Activated CD4-positive, alpha-beta memory T cell treated with anti-CD3 and anti-CD28 coated beads, Interleukin-2, amount 10 ng/mL, durations not matched to agents 7 days and 5 days (primary cell): ENCODE data around the gene KCNH1. TPM values are rescaled to one million over a fixed set of nuclear protein-coding genes. Genes with fewer than 3 reads are reported as not detected.

Experiments used
- CTCF ChIA-PET: fragments of 350-600 bp; sonication (Branson Sonifier 250); formaldehyde crosslinking; loops from one replicate; lab custom pipeline; 2021; ENCODE audit warnings: antibody characterized with exemption, inconsistent platforms; lab: Charles Lee
- POLR2A ChIA-PET: fragments of 350-600 bp; sonication (Branson Sonifier 250); formaldehyde crosslinking; loops from one replicate; lab custom pipeline; 2021; ENCODE audit warnings: antibody characterized with exemption; lab: Charles Lee
- DNase-seq: peaks from one replicate; pipeline ENCODE4 v3.0.0-alpha.2; 2020
- H3K27ac Mint-ChIP-seq: one replicate; pipeline ENCODE4 v1.8.0; 2021; ENCODE audit warnings: mild to moderate bottlenecking, mixed read lengths
- H3K27me3 Mint-ChIP-seq: one replicate; pipeline ENCODE4 v1.8.0; 2021; ENCODE audit warnings: mixed read lengths
- H3K36me3 Mint-ChIP-seq: one replicate; pipeline ENCODE4 v1.8.0; 2021; ENCODE audit warnings: low read depth, mixed read lengths
- H3K4me1 Mint-ChIP-seq: one replicate; pipeline ENCODE4 v1.8.0; 2021; ENCODE audit warnings: mixed read lengths
- H3K4me3 Mint-ChIP-seq: one replicate; pipeline ENCODE4 v1.8.0; 2021; ENCODE audit warnings: mild to moderate bottlenecking, mixed read lengths
- H3K9me3 Mint-ChIP-seq: one replicate; pipeline ENCODE4 v1.8.0; 2021; ENCODE audit warnings: mixed read lengths
- total RNA-seq, 2 experiments: library from RNA; stranded (reverse); gene quantifications; one replicate each; pipeline ENCODE4 v1.2.3, GENCODE V29; 2021

KCNH1 gene
- total RNA-seq, 2 experiments from 2014 or later, result not detected

- CTCF ChIA-PET, result no interaction called here
- no peak overlapping the region for H3K27ac Mint-ChIP-seq
- DNase-seq, result no peak
- H3K27me3 Mint-ChIP-seq, result peaks cover 5% of the 10 kb centered on the region
- POLR2A ChIA-PET, result no interaction called here
- H3K4me1 Mint-ChIP-seq, result no peaks in the 10 kb centered on the region
- no peak overlapping the region for H3K4me3 Mint-ChIP-seq
- H3K36me3 Mint-ChIP-seq, result no peaks in the 10 kb centered on the region
- no peaks in the 10 kb centered on the region for H3K9me3 Mint-ChIP-seq
These were observed 228.5 kb downstream of the KCNH1 start for GRCh38 chr1:210905365-210905904.

GRCh38 chr1:210901981-210902770 is 231.8 kb downstream of the KCNH1 start:
- CTCF ChIA-PET, result no interaction called here

GRCh38 chr1:210900820-210901219 is 233.1 kb downstream of the KCNH1 start:
- Mint-ChIP-seq H3K4me1 (no peaks in the 10 kb centered on the region), H3K9me3 (no peaks in the 10 kb centered on the region), H3K27ac (no peak overlapping the region), H3K4me3 (no peak overlapping the region), H3K36me3 (no peaks in the 10 kb centered on the region), H3K27me3 (peaks cover 5% of the 10 kb centered on the region)
- no peak for DNase-seq
- ChIA-PET CTCF (no interaction called here), POLR2A (no interaction called here)

More at GRCh38 chr1:210901981-210902770, 231.8 kb downstream of the KCNH1 start:
- H3K9me3 Mint-ChIP-seq, result no peaks in the 10 kb centered on the region
- no peak for DNase-seq
- H3K27ac Mint-ChIP-seq, result no peak overlapping the region
- H3K36me3 Mint-ChIP-seq, result no peaks in the 10 kb centered on the region
- H3K27me3 Mint-ChIP-seq, result peaks cover 9% of the 10 kb centered on the region
- POLR2A ChIA-PET, result no interaction called here
- H3K4me3 Mint-ChIP-seq, result no peak overlapping the region
- H3K4me1 Mint-ChIP-seq, result no peaks in the 10 kb centered on the region

- no peaks in the 10 kb centered on the region for H3K9me3 Mint-ChIP-seq
- no peak for DNase-seq
- H3K27ac Mint-ChIP-seq, result no peak overlapping the region
- no peak overlapping the region for H3K4me3 Mint-ChIP-seq
- H3K4me1 Mint-ChIP-seq, result no peaks in the 10 kb centered on the region
- peaks cover 5% of the 10 kb centered on the region for H3K27me3 Mint-ChIP-seq
- POLR2A ChIA-PET, result no interaction called here
- CTCF ChIA-PET, result no interaction called here
- no peaks in the 10 kb centered on the region for H3K36me3 Mint-ChIP-seq
These were observed 233.9 kb downstream of the KCNH1 start for GRCh38 chr1:210900079-210900478.

- H3K4me1 Mint-ChIP-seq, result no peaks in the 10 kb centered on the region
- no peak for DNase-seq
- no peaks in the 10 kb centered on the region for H3K9me3 Mint-ChIP-seq
- ChIA-PET POLR2A (no interaction called here), CTCF (no interaction called here)
- no peak overlapping the region for H3K4me3 Mint-ChIP-seq
- no peaks in the 10 kb centered on the region for H3K36me3 Mint-ChIP-seq
- H3K27me3 Mint-ChIP-seq, result peaks cover 5% of the 10 kb centered on the region
- no peak overlapping the region for H3K27ac Mint-ChIP-seq
These were observed 234.3 kb downstream of the KCNH1 start for GRCh38 chr1:210899676-210900075.

- no peaks in the 10 kb centered on the region for H3K9me3 Mint-ChIP-seq
- H3K27me3 Mint-ChIP-seq, result peaks cover 5% of the 10 kb centered on the region
- no peak for DNase-seq
- no peaks in the 10 kb centered on the region for H3K36me3 Mint-ChIP-seq
- H3K4me1 Mint-ChIP-seq, result no peaks in the 10 kb centered on the region
- CTCF ChIA-PET, result no interaction called here
- no peak overlapping the region for H3K4me3 Mint-ChIP-seq
- POLR2A ChIA-PET, result no interaction called here
- no peak overlapping the region for H3K27ac Mint-ChIP-seq
These were observed 235.5 kb downstream of the KCNH1 start for GRCh38 chr1:210898473-210898872.

GRCh38 chr1:210883821-210884220 is 250.1 kb downstream of the KCNH1 start:
- no peak for DNase-seq
- POLR2A ChIA-PET, result no interaction called here
- Mint-ChIP-seq H3K9me3 (no peaks in the 10 kb centered on the region), H3K4me3 (no peak overlapping the region), H3K4me1 (peaks cover 7% of the 10 kb centered on the region), H3K27me3 (peaks cover 4% of the 10 kb centered on the region), H3K27ac (no peak overlapping the region), H3K36me3 (no peaks in the 10 kb centered on the region)
- CTCF ChIA-PET, result no interaction called here

- Mint-ChIP-seq H3K27ac (no peak overlapping the region), H3K27me3 (peaks cover 7% of the 10 kb centered on the region), H3K4me1 (peaks cover 7% of the 10 kb centered on the region), H3K4me3 (no peak overlapping the region), H3K9me3 (no peaks in the 10 kb centered on the region), H3K36me3 (no peaks in the 10 kb centered on the region)
- CTCF ChIA-PET, result no interaction called here
- POLR2A ChIA-PET, result no interaction called here
- no peak for DNase-seq
These were observed 251.3 kb downstream of the KCNH1 start for GRCh38 chr1:210882414-210883221.

GRCh38 chr1:210878564-210878963 is 255.4 kb downstream of the KCNH1 start:
- H3K4me1 Mint-ChIP-seq, result peaks cover 7% of the 10 kb centered on the region
- no peaks in the 10 kb centered on the region for H3K36me3 Mint-ChIP-seq
- ChIA-PET CTCF (no interaction called here), POLR2A (no interaction called here)
- H3K27me3 Mint-ChIP-seq, result peaks cover 2% of the 10 kb centered on the region
- no peak overlapping the region for H3K4me3 Mint-ChIP-seq
- no peak overlapping the region for H3K27ac Mint-ChIP-seq
- no peaks in the 10 kb centered on the region for H3K9me3 Mint-ChIP-seq
- DNase-seq, result no peak

- Mint-ChIP-seq H3K36me3 (no peaks in the 10 kb centered on the region), H3K27ac (no peak overlapping the region), H3K4me1 (no peaks in the 10 kb centered on the region), H3K9me3 (no peaks in the 10 kb centered on the region), H3K27me3 (peaks cover 2% of the 10 kb centered on the region), H3K4me3 (no peak overlapping the region)
- POLR2A ChIA-PET, result no interaction called here
- DNase-seq, result no peak
- CTCF ChIA-PET, result no interaction called here
These were observed 257.7 kb downstream of the KCNH1 start for GRCh38 chr1:210876275-210876674.

GRCh38 chr1:210866532-210866931 is 267.4 kb downstream of the KCNH1 start:
- POLR2A ChIA-PET, result no interaction called here
- Mint-ChIP-seq H3K27me3 (no peaks in the 10 kb centered on the region), H3K27ac (no peak overlapping the region), H3K9me3 (no peaks in the 10 kb centered on the region), H3K36me3 (no peaks in the 10 kb centered on the region), H3K4me1 (no peaks in the 10 kb centered on the region), H3K4me3 (no peak overlapping the region)
- CTCF ChIA-PET, result no interaction called here
- no peak for DNase-seq

- no peaks in the 10 kb centered on the region for H3K4me1 Mint-ChIP-seq
- H3K27ac Mint-ChIP-seq, result no peak overlapping the region
- ChIA-PET POLR2A (no interaction called here), CTCF (interaction anchor here (0.9 kb wide), 1 partner anchor 22 kb away, joined by 3 read pairs; no protein-coding TSS in a partner anchor)
- no peak overlapping the region for H3K4me3 Mint-ChIP-seq
- H3K36me3 Mint-ChIP-seq, result no peaks in the 10 kb centered on the region
- no peaks in the 10 kb centered on the region for H3K9me3 Mint-ChIP-seq
- no peak for DNase-seq
- no peaks in the 10 kb centered on the region for H3K27me3 Mint-ChIP-seq
These were observed 276.2 kb downstream of the KCNH1 start for GRCh38 chr1:210857705-210858104.

- CTCF ChIA-PET, result interaction anchor here (0.9 kb wide), 1 partner anchor 21 kb away, joined by 3 read pairs; no protein-coding TSS in a partner anchor
These were observed 276.7 kb downstream of the KCNH1 start for GRCh38 chr1:210857146-210857663.

More at GRCh38 chr1:210857146-210857663, 276.7 kb downstream of the KCNH1 start:
- Mint-ChIP-seq H3K36me3 (no peaks in the 10 kb centered on the region), H3K27ac (no peak overlapping the region), H3K27me3 (no peaks in the 10 kb centered on the region), H3K9me3 (no peaks in the 10 kb centered on the region), H3K4me1 (no peaks in the 10 kb centered on the region), H3K4me3 (no peak overlapping the region)
- POLR2A ChIA-PET, result no interaction called here
- no peak for DNase-seq
